Stimulated activated naive CD8-positive, alpha-beta T cell treated with anti-CD3 and anti-CD28 coated beads, Interleukin-15, amount 100 ng/mL, for 72 hours (primary cell): ENCODE data around the gene ZYG11A.

ENCODE experiments used
- ATAC-seq: fragments of 150-1000 bp; cut with Tn5 transposase; 2 replicates; pipeline ENCODE4 v1.10.0; 2021; ENCODE audit warnings: mild to moderate bottlenecking, moderate library complexity
- DNase-seq, 2 donors: peaks; one replicate each; pipeline ENCODE4 v3.0.0; 2021 to 2022
- H3K27ac Mint-ChIP-seq, 2 donors: one replicate each; pipeline ENCODE4 v1.8.0; 2022; ENCODE audit warnings: mild to moderate bottlenecking in 2 of 2, mixed read lengths in 2 of 2, moderate library complexity in 2 of 2
- H3K27me3 Mint-ChIP-seq: one replicate; pipeline ENCODE4 v1.8.0; 2022; ENCODE audit warnings: mixed read lengths
- H3K4me1 Mint-ChIP-seq: one replicate; pipeline ENCODE4 v1.8.0; 2022; ENCODE audit warnings: mild to moderate bottlenecking, mixed read lengths
- H3K4me3 Mint-ChIP-seq, 2 donors: one replicate each; pipeline ENCODE4 v1.8.0; 2022; ENCODE audit warnings: mild to moderate bottlenecking in 2 of 2, mixed read lengths in 2 of 2, moderate library complexity in 1 of 2
- H3K9me3 Mint-ChIP-seq, 2 donors: one replicate each; pipeline ENCODE4 v1.8.0; 2022; ENCODE audit warnings: mixed read lengths in 2 of 2

The ZYG11A gene

GRCh38 chr1:52919723-52920483 is 77.3 kb downstream of the ZYG11A start:
- Mint-ChIP-seq H3K27ac (no peak overlapping the region), H3K27me3 (no peaks in the 10 kb centered on the region), H3K4me1 (peaks cover 31% of the 10 kb centered on the region), H3K9me3 (no peaks in the 10 kb centered on the region), H3K4me3 (peak overlapping the region; percentile 25 to 84)
- ATAC-seq, result no peak
- DNase-seq, result no peak

- H3K4me3 Mint-ChIP-seq, result peak overlapping the region; percentile 84 to 86
- H3K27ac Mint-ChIP-seq, result peak overlapping the region in 1 of 2 donors; percentile 96
- H3K9me3 Mint-ChIP-seq, result no peaks in the 10 kb centered on the region
- H3K4me1 Mint-ChIP-seq, result peaks cover 31% of the 10 kb centered on the region
- DNase-seq (no peak), ATAC-seq (no peak)
- H3K27me3 Mint-ChIP-seq, result no peaks in the 10 kb centered on the region
Measured at GRCh38 chr1:52920791-52921291, 78.3 kb downstream of the ZYG11A start.

- ATAC-seq (no peak), DNase-seq (no peak)
- no peaks in the 10 kb centered on the region for H3K27me3 Mint-ChIP-seq
Measured at GRCh38 chr1:52925571-52926005, 83.0 kb downstream of the ZYG11A start.

GRCh38 chr1:52926864-52927211 is 84.3 kb downstream of the ZYG11A start:
- ATAC-seq (no peak), DNase-seq (no peak)
- Mint-ChIP-seq H3K27ac (no peak overlapping the region), H3K4me1 (peaks cover 19% of the 10 kb centered on the region), H3K4me3 (peak overlapping the region; percentile 81 to 91), H3K9me3 (no peaks in the 10 kb centered on the region), H3K27me3 (no peaks in the 10 kb centered on the region)

More at GRCh38 chr1:52925571-52926005, 83.0 kb downstream of the ZYG11A start:
- no peak overlapping the region for H3K27ac Mint-ChIP-seq
- H3K4me3 Mint-ChIP-seq, result no peak overlapping the region
- H3K9me3 Mint-ChIP-seq, result no peaks in the 10 kb centered on the region
- H3K4me1 Mint-ChIP-seq, result peaks cover 32% of the 10 kb centered on the region

- peaks cover 18% of the 10 kb centered on the region for H3K4me1 Mint-ChIP-seq
- H3K27ac Mint-ChIP-seq, result peak within 1 kb of the TSS; percentile 80 to 94
- DNase-seq, result peak; percentile 71 to 76
- H3K9me3 Mint-ChIP-seq, result no peaks in the 10 kb centered on the region
- peak within 1 kb of the TSS; percentile 81 to 91 for H3K4me3 Mint-ChIP-seq
- no peaks in the 10 kb centered on the region for H3K27me3 Mint-ChIP-seq
- ATAC-seq, result peak; percentile 96
Measured at GRCh38 chr1:52927212-52928014, 84.9 kb downstream of the ZYG11A start, which contains the start of gene SCP2. Gene SCP2, plus strand, starts transcription at chr1:52927276. Its CDS starts 121 bp downstream, at chr1:52927397.

- Mint-ChIP-seq H3K9me3 (no peaks in the 10 kb centered on the region), H3K4me1 (peaks cover 18% of the 10 kb centered on the region), H3K27ac (peak overlapping the region; percentile 80 to 94), H3K4me3 (peak overlapping the region; percentile 81 to 91), H3K27me3 (no peaks in the 10 kb centered on the region)
- no peak for DNase-seq
- peak; percentile 33 for ATAC-seq
Measured at GRCh38 chr1:52928015-52928404, 85.5 kb downstream of the ZYG11A start.

- Mint-ChIP-seq H3K4me1 (peaks cover 18% of the 10 kb centered on the region), H3K4me3 (no peak overlapping the region), H3K27ac (no peak overlapping the region), H3K9me3 (no peaks in the 10 kb centered on the region), H3K27me3 (no peaks in the 10 kb centered on the region)
- ATAC-seq (no peak), DNase-seq (no peak)
Measured at GRCh38 chr1:52929019-52929418, 86.5 kb downstream of the ZYG11A start.

- no peak overlapping the region for H3K4me3 Mint-ChIP-seq
- H3K9me3 Mint-ChIP-seq, result no peaks in the 10 kb centered on the region
- no peaks in the 10 kb centered on the region for H3K27me3 Mint-ChIP-seq
- ATAC-seq (no peak), DNase-seq (no peak)
- H3K4me1 Mint-ChIP-seq, result no peaks in the 10 kb centered on the region
- H3K27ac Mint-ChIP-seq, result no peak overlapping the region
Measured at GRCh38 chr1:52937433-52938182, 95.0 kb downstream of the ZYG11A start.

GRCh38 chr1:52938183-52938451 is 95.6 kb downstream of the ZYG11A start:
- H3K27me3 Mint-ChIP-seq, result no peaks in the 10 kb centered on the region
- no peak for ATAC-seq

GRCh38 chr1:52943876-52944416 is 101.4 kb downstream of the ZYG11A start:
- Mint-ChIP-seq H3K9me3 (no peaks in the 10 kb centered on the region), H3K27me3 (no peaks in the 10 kb centered on the region), H3K4me3 (no peak overlapping the region), H3K4me1 (no peaks in the 10 kb centered on the region), H3K27ac (no peak overlapping the region)
- ATAC-seq, result no peak
- no peak for DNase-seq

More at GRCh38 chr1:52938183-52938451, 95.6 kb downstream of the ZYG11A start:
- Mint-ChIP-seq H3K9me3 (no peaks in the 10 kb centered on the region), H3K4me3 (no peak overlapping the region), H3K4me1 (no peaks in the 10 kb centered on the region), H3K27ac (no peak overlapping the region)
- DNase-seq, result no peak

GRCh38 chr1:52944566-52944965 is 102.0 kb downstream of the ZYG11A start:
- no peak overlapping the region for H3K4me3 Mint-ChIP-seq
- H3K9me3 Mint-ChIP-seq, result no peaks in the 10 kb centered on the region
- ATAC-seq (no peak), DNase-seq (no peak)
- no peaks in the 10 kb centered on the region for H3K4me1 Mint-ChIP-seq
- no peaks in the 10 kb centered on the region for H3K27me3 Mint-ChIP-seq
- H3K27ac Mint-ChIP-seq, result no peak overlapping the region
